ENCODE data around the gene TSPEAR.
A peak's percentile ranks its signal among the peaks of the same experiment; 100 is the strongest.

TSPEAR gene

GRCh38 chr21:44496564-44497550 lies 214.5 kb downstream of the TSPEAR start:
- DNase-seq (ENCODE audit: extremely low read depth in 1 of 2, low read depth in 1 of 2): no peak

DNA sequence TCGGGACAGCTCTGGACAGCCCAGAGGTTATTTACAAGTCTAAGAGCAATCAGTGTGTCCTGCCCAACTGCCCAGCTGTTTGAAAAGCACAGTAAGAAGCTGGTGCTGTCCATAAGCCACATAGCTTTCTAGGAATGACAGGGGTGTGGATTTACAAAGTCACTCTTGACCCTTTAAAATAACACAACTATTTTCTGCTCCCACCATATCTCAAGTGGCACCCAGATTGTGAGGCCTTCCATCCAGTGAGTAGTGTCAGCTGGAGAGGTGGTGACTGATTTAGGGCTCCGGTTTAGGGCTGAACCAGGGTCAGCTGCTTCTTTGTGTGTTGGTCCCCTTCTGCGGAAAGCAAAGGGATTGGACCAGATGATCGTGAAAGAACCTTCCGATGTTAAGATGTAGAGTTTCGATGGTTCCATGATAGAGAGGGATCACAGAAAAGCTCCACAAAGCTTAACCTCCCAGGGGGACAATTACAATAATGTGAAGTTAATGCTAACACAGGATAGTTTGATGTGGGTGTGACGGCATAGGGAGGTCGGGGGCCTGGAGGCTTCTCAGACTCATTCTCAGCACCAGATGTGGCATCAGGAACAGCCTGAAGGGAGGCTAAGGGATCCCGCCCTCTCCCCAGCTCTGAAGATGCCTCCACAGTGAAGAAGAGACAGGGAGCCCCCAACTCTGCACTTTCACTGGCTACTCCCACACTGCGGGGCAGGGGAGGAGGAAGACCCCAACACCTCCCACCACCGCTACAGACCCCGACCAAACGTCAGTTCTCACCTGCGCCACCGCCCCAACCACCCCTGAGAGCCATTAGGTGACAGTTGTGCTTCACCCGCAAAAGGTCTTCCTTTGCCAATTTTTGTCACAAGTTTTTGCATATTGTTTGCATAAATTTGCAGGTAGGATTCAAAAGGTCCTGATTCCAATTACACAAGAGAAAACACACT lies 215.5 kb downstream of the TSPEAR start:
- no peak for DNase-seq (ENCODE audit: extremely low read depth in 1 of 2, low read depth in 1 of 2)

DNA sequence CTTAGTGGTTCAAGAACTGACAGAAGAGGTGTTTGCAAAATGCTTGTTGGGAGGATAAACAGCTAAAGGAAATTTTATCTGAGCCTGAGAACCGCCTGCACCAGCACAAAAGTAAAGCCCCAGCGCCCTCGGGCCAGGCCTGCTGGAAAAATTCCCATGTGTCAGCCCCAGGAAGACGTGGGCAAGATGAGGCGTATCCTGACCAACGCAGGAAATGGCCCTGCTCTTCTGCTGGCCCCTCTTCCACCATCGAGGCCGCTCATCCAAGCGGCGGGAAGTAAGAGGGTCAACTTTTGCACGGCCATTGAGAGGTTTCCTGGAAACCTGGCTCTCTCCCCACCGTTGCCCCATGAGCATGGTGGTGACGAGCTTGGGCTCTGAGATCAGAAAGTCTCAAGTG lies 216.4 kb downstream of the TSPEAR start:
- DNase-seq (ENCODE audit: extremely low read depth in 1 of 2, low read depth in 1 of 2): no peak

- no peak for DNase-seq (ENCODE audit: extremely low read depth in 1 of 2, low read depth in 1 of 2)
Measured at GRCh38 chr21:44494418-44494817, 217.0 kb downstream of the TSPEAR start.

DNA sequence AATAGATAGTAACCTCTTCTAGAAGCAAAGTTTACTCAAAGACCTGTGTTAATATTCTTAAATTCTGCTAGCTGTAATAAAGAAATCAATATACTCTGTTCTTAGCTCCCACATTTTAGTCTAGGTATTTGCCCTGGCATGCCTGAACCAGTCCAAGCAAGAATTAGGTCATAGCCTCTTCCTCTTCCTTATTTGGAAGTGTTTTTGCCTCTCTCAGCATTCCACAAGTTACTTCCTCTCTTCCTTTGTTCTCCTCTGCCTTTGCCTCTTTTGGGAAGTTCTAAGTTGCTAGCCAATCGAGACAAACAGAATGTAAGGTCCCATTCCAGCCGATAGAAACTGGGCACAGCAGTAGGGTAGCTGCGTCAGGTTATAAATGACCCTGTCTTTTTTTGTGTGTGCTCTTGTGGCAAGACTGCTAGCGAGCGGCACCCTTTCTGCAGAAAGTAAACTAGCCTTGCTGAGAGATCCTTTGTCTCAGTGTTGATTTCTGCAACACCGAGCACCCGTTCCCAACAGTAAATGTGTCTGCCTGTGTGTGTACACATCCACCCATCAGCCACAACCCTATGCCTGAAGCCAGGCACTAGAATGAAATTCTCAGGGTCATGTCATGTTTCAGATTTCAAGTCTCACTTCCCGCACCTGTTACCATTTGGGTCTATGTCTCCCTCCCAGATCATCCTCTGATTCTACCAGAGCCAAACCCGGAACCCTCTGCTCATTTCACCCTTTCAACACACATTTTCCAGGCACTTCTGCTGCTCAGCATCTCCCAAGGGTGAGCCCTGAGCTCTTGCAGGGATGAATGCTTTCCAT lies 218.6 kb downstream of the TSPEAR start:
- no peak for DNase-seq (ENCODE audit: extremely low read depth in 1 of 2, low read depth in 1 of 2)

DNA sequence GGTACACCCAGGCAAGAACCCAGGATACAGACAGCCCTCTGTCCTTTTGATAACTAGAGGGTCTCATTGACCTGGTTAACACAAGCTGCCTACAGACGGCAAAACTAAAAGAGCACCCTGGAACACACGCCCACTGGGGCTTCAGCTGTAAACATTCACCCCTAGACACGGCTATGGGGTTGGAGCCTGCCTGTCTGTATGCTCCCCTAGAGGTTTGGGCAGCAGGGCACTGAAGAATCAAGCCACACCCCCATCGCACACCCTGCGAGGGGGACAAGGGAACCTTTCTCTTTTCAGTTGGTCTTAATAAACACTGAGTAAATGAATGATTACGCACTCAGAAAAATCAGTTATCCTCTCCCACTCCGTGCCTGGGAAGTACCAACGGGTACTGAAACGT lies 220.6 kb downstream of the TSPEAR start:
- no peak for DNase-seq (ENCODE audit: extremely low read depth in 1 of 2, low read depth in 1 of 2)

DNA sequence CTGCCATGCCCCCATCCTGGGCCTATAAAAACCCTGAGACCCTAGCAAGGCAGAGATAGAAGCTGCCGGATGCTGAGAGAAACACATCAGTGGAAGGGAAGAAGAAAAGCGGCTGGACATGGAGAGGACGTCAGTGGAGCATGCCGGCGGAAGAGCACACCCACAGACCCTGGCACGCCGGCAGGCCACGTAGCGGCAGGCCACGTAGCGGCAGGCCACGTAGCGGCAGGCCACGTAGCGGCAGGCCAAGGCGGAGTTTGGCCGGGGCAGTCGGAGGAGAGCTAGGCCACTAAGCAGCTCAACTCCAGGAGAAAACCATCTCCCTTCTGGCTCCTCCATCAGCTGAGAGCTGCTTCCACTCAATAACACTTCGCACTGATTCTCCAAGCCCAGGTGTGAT lies 221.0 kb downstream of the TSPEAR start:
- no peak for DNase-seq (ENCODE audit: extremely low read depth in 1 of 2, low read depth in 1 of 2)

- DNase-seq (ENCODE audit: extremely low read depth in 1 of 2, low read depth in 1 of 2): no peak
Measured at GRCh38 chr21:44489962-44490361, 221.4 kb downstream of the TSPEAR start.

DNA sequence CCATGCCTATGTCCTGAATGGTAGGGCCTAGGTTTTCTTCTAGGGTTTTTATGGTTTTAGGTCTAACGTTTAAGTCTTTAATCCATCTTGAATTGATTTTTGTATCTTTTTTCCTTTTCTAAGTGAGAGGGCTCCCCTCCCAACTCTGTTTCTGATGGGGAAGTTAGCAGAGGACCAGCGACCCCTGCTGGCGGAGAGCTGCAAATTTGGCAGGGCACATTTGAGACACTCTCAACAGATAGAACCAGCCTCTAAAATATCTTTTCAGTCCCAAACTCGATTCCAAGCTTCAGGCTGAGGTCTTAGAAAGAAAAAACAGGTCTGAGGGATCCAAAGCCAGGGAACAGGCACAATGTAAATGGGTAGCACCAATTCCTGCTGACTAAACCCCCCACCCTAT lies 223.5 kb downstream of the TSPEAR start:
- peak in 1 of 2 donors; percentile 22 for DNase-seq (ENCODE audit: extremely low read depth in 1 of 2, low read depth in 1 of 2)

- DNase-seq (ENCODE audit: extremely low read depth in 1 of 2, low read depth in 1 of 2): no peak
Measured at GRCh38 chr21:44486302-44486701, 225.1 kb downstream of the TSPEAR start.

- no peak for DNase-seq (ENCODE audit: extremely low read depth in 1 of 2, low read depth in 1 of 2)
Measured at GRCh38 chr21:44485796-44486195, 225.6 kb downstream of the TSPEAR start.

GRCh38 chr21:44485254-44485793 lies 226.0 kb downstream of the TSPEAR start:
- peak; percentile 8 to 19 for DNase-seq (ENCODE audit: extremely low read depth in 1 of 2, low read depth in 1 of 2)

DNA sequence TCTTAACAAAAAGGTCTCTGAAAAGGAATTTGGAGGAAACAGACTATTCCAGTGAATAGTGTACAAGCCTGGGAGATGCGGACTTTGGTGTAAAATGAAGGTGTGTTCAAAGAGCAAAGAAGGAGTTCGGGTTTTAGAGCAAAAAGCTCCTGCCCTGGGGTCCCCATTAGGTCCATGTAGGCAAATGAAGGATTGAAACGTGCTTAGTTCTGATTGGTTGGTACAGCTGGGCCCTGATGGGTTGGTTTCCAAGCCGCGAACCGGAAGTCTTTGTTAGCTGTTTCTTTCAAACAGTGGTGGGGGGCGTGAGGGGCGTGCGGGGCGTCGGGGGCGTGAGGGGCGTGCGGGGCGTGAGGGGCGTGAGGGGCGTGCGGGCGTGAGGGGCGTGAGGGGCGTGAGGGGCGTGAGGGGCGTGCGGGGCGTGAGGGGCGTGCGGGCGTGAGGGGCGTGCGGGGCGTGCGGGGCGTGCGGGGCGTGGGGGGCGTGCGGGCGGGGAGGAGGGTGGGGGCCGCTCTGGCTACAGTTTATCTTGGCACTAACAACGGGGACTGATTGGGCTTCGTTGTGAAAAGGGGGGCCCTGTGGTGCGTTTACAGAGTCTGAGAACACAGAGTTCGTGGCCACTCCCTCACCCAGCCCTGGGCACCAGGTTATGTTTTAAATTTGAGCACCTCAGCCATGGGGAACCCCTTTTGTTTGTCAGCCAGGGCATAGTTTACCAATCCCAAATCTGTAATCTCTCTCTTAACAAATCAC lies 226.7 kb downstream of the TSPEAR start:
- DNase-seq (ENCODE audit: extremely low read depth in 1 of 2, low read depth in 1 of 2): no peak

GRCh38 chr21:44483288-44484237 lies 227.8 kb downstream of the TSPEAR start:
- DNase-seq (ENCODE audit: extremely low read depth in 1 of 2, low read depth in 1 of 2): no peak

GRCh38 chr21:44482581-44483287 lies 228.6 kb downstream of the TSPEAR start:
- no peak for DNase-seq (ENCODE audit: extremely low read depth in 1 of 2, low read depth in 1 of 2)

- DNase-seq (ENCODE audit: extremely low read depth in 1 of 2, low read depth in 1 of 2): no peak
Measured at GRCh38 chr21:44480200-44481053, 230.9 kb downstream of the TSPEAR start.
